ENCODE measurements around the gene SLIT1.

The SLIT1 gene

DNA sequence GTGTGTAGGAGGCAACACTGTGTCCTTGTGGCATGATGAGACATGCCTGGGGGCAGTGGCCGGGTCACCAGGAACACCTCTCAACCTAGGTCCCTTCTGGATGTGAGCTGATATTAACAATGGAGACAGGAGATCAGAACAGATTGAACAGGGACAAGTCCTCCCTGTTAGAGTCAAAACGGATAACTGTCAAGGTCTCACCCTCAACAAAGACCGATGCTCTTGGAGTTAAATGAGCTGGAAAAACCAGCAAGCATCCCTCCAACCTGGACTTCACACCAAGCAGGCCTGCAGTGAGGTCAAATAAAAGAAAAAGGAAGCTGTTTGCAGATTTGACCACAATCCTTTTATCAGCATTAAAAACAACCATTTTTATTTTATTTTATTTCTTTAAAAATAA lies 49.0 kb downstream of the SLIT1 start:
- H3K4me3 ChIP-seq (ENCODE audit: low read depth in 1 of 5, low read length in 5 of 5): no peak overlapping the region
- no peak overlapping the region for H3K9ac ChIP-seq (ENCODE audit: low read length in 5 of 5)
- no peaks in the 10 kb centered on the region for H3K9me3 ChIP-seq (ENCODE audit: control insufficient read depth in 5 of 5, low read length in 5 of 5)
- H3K27ac ChIP-seq (ENCODE audit: low read depth, low read length): no peak overlapping the region
- H3K4me1 ChIP-seq (ENCODE audit: control insufficient read depth in 5 of 5, insufficient read depth in 5 of 5, low read length in 5 of 5): no peaks in the 10 kb centered on the region
- no peaks in the 10 kb centered on the region for H3K36me3 ChIP-seq (ENCODE audit: control insufficient read depth in 5 of 5, insufficient read depth in 5 of 5, low read length in 5 of 5)
- H3K27me3 ChIP-seq (ENCODE audit: control insufficient read depth in 5 of 5, insufficient read depth in 4 of 5, low read length in 5 of 5): peaks cover 3 to 12% (median 11%) of the 10 kb centered on the region in 5 donors

DNA sequence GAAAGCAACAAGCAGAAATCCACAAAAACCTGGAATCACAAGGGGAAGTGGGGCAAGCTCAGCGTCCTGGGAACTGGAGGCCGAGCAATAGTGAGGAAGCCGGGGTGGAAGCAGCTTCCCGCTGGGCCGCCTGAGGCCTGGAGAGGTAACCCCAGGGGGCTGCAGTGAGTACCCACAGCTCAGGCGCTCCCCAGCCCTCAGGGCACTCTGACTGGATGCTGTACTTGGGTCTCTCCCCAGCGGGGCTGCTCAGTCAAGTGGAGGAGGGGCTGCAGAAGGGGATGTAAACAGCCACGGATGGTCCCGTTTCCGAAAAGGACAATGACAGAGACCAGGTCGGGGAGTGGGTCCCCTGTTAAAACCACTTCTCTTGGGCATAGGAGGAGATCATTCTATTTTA lies 50.3 kb downstream of the SLIT1 start:
- H3K27me3 ChIP-seq (ENCODE audit: control insufficient read depth in 5 of 5, insufficient read depth in 4 of 5, low read length in 5 of 5): peaks cover under 1 to 7% (median 4%) of the 10 kb centered on the region in 5 donors
- no peaks in the 10 kb centered on the region for H3K4me1 ChIP-seq (ENCODE audit: control insufficient read depth in 5 of 5, insufficient read depth in 5 of 5, low read length in 5 of 5)
- no peaks in the 10 kb centered on the region for H3K36me3 ChIP-seq (ENCODE audit: control insufficient read depth in 5 of 5, insufficient read depth in 5 of 5, low read length in 5 of 5)
- no peak overlapping the region for H3K4me3 ChIP-seq (ENCODE audit: low read depth in 1 of 5, low read length in 5 of 5)
- H3K9ac ChIP-seq (ENCODE audit: low read length in 5 of 5): no peak overlapping the region
- H3K27ac ChIP-seq (ENCODE audit: low read depth, low read length): no peak overlapping the region
- no peaks in the 10 kb centered on the region for H3K9me3 ChIP-seq (ENCODE audit: control insufficient read depth in 5 of 5, low read length in 5 of 5)

DNA sequence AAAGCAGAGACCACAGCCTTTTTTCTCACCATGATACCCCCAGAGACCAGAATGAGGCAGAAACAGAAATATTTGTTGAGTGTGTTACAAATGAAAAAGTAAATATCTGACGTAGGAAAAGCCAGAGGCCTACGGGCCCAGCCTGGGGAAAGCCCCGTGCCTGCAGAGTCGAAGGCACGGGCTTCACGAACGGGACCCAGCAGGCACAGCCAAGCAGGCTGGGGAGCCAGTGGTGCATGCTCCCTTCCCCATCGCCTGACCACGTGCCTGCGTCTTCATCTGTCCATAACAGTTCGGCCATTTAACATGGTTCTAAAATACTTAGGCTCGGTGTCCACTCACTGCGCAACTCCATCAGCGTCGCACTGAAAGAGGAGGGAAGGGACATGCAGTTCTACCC lies 50.8 kb downstream of the SLIT1 start:
- Histone ChIP-seq H3K9ac (ENCODE audit: low read length in 5 of 5) (no peak overlapping the region), H3K27ac (ENCODE audit: low read depth, low read length) (no peak overlapping the region), H3K4me1 (ENCODE audit: control insufficient read depth in 5 of 5, insufficient read depth in 5 of 5, low read length in 5 of 5) (no peaks in the 10 kb centered on the region), H3K4me3 (ENCODE audit: low read depth in 1 of 5, low read length in 5 of 5) (no peak overlapping the region), H3K36me3 (ENCODE audit: control insufficient read depth in 5 of 5, insufficient read depth in 5 of 5, low read length in 5 of 5) (no peaks in the 10 kb centered on the region), H3K27me3 (ENCODE audit: control insufficient read depth in 5 of 5, insufficient read depth in 4 of 5, low read length in 5 of 5) (peaks cover 0 to 5% (median under 1%) of the 10 kb centered on the region in 5 donors), H3K9me3 (ENCODE audit: control insufficient read depth in 5 of 5, low read length in 5 of 5) (no peaks in the 10 kb centered on the region)

DNA sequence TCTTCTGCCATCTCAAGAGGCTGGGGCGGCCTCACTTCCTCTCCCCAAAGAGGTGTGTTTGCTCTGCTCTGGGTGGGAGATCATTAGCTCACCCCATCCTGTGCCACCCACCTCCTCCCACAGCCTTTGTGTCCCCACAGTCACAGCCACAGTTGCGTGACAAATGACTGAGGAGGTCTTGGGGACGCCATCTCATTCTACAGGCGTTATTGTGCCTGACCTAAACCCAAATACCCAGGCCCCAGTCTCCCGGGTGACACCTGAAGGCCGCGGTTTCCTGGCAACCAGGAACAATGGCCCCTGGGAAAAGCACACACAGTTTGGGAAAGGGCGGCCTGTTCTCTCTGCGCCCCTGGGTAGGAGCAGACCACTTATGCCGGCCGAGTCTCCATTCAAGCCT lies 51.6 kb downstream of the SLIT1 start:
- no peak overlapping the region for H3K9ac ChIP-seq (ENCODE audit: low read length in 5 of 5)
- H3K36me3 ChIP-seq (ENCODE audit: control insufficient read depth in 5 of 5, insufficient read depth in 5 of 5, low read length in 5 of 5): no peaks in the 10 kb centered on the region
- H3K4me1 ChIP-seq (ENCODE audit: control insufficient read depth in 5 of 5, insufficient read depth in 5 of 5, low read length in 5 of 5): no peaks in the 10 kb centered on the region
- H3K27ac ChIP-seq (ENCODE audit: low read depth, low read length): no peak overlapping the region
- H3K27me3 ChIP-seq (ENCODE audit: control insufficient read depth in 5 of 5, insufficient read depth in 4 of 5, low read length in 5 of 5): peaks cover 0 to 8% (median 5%) of the 10 kb centered on the region in 5 donors
- H3K4me3 ChIP-seq (ENCODE audit: low read depth in 1 of 5, low read length in 5 of 5): no peak overlapping the region
- no peaks in the 10 kb centered on the region for H3K9me3 ChIP-seq (ENCODE audit: control insufficient read depth in 5 of 5, low read length in 5 of 5)

DNA sequence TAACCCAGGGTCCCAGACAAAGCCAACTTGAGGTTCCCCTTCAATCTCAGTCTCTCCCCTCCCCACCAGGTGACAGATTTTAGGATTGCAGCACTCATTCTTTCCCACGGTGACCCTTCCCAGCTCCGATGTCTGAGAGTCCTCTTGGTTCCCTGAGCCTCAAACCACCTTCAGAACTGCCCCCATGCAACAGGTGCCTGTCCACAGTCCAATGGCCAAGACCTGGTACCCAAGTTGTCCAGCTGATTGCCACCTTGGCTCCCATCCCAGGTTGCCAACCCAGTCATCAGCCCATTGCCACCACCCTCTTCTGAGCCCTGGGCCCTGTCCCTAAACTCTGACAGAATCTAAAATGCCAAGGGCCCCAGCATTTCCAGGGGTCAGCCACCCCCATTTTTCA lies 53.5 kb downstream of the SLIT1 start:
- Histone ChIP-seq H3K27me3 (ENCODE audit: control insufficient read depth in 5 of 5, insufficient read depth in 4 of 5, low read length in 5 of 5) (peaks cover 0 to 8% (median 5%) of the 10 kb centered on the region in 5 donors), H3K9ac (ENCODE audit: low read length in 5 of 5) (no peak overlapping the region)

DNA sequence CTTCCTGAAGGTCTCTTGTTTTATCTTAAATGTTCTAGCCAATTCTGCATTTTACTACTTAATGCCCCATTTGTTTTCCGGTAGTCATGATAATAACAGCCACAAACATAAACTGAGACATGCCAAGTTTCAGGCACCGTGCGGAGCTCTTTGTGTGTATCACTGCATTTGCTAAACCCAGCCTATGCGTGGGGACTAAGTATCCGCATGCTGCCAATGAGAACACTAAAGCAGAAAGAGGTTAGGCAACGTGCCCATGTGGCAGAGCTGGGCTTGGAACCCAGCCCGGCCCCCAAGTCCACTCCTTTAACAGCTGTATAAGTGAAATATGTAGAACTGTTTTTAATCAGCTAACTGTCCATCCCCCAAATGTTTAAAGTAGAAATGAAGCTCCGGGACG lies 54.1 kb downstream of the SLIT1 start:
- Histone ChIP-seq H3K9me3 (ENCODE audit: control insufficient read depth in 5 of 5, low read length in 5 of 5) (no peaks in the 10 kb centered on the region), H3K4me1 (ENCODE audit: control insufficient read depth in 5 of 5, insufficient read depth in 5 of 5, low read length in 5 of 5) (no peaks in the 10 kb centered on the region), H3K9ac (ENCODE audit: low read length in 5 of 5) (no peak overlapping the region), H3K4me3 (ENCODE audit: low read depth in 1 of 5, low read length in 5 of 5) (no peak overlapping the region), H3K27ac (ENCODE audit: low read depth, low read length) (no peak overlapping the region), H3K27me3 (ENCODE audit: control insufficient read depth in 5 of 5, insufficient read depth in 4 of 5, low read length in 5 of 5) (peaks cover 0 to 8% (median 5%) of the 10 kb centered on the region in 5 donors), H3K36me3 (ENCODE audit: control insufficient read depth in 5 of 5, insufficient read depth in 5 of 5, low read length in 5 of 5) (no peaks in the 10 kb centered on the region)

More for the DNA sequence above, 53.5 kb downstream of the SLIT1 start:
- H3K36me3 ChIP-seq (ENCODE audit: control insufficient read depth in 5 of 5, insufficient read depth in 5 of 5, low read length in 5 of 5): no peaks in the 10 kb centered on the region
- no peak overlapping the region for H3K4me3 ChIP-seq (ENCODE audit: low read depth in 1 of 5, low read length in 5 of 5)
- no peaks in the 10 kb centered on the region for H3K9me3 ChIP-seq (ENCODE audit: control insufficient read depth in 5 of 5, low read length in 5 of 5)
- H3K4me1 ChIP-seq (ENCODE audit: control insufficient read depth in 5 of 5, insufficient read depth in 5 of 5, low read length in 5 of 5): no peaks in the 10 kb centered on the region
- no peak overlapping the region for H3K27ac ChIP-seq (ENCODE audit: low read depth, low read length)

DNA sequence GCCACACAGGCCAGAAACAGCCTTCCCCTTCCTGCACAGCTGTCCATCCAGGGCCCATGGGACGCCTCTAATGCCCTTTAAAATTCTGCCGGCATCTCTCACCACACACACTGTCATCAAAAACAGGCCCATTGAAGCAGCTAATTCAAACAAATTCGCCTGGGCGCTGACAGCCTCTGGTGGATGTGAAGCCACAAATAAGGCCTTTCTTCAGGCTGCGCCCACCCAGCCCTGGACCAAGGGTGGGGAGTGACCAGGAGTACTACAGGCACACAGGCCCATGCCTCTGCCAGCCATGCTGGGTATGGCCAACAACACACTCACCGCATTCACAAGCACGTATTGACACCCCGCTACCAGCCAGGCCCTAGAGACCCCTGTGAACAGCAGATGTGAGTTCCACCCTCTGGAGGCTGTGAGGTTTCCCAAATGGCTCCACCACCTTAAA lies 54.6 kb downstream of the SLIT1 start:
- H3K4me3 ChIP-seq (ENCODE audit: low read depth in 1 of 5, low read length in 5 of 5): no peak overlapping the region
- H3K27ac ChIP-seq (ENCODE audit: low read depth, low read length): no peak overlapping the region
- no peak overlapping the region for H3K9ac ChIP-seq (ENCODE audit: low read length in 5 of 5)
- no peaks in the 10 kb centered on the region for H3K4me1 ChIP-seq (ENCODE audit: control insufficient read depth in 5 of 5, insufficient read depth in 5 of 5, low read length in 5 of 5)
- peaks cover 0 to 8% (median 5%) of the 10 kb centered on the region in 5 donors for H3K27me3 ChIP-seq (ENCODE audit: control insufficient read depth in 5 of 5, insufficient read depth in 4 of 5, low read length in 5 of 5)
- H3K36me3 ChIP-seq (ENCODE audit: control insufficient read depth in 5 of 5, insufficient read depth in 5 of 5, low read length in 5 of 5): no peaks in the 10 kb centered on the region
- H3K9me3 ChIP-seq (ENCODE audit: control insufficient read depth in 5 of 5, low read length in 5 of 5): no peaks in the 10 kb centered on the region

DNA sequence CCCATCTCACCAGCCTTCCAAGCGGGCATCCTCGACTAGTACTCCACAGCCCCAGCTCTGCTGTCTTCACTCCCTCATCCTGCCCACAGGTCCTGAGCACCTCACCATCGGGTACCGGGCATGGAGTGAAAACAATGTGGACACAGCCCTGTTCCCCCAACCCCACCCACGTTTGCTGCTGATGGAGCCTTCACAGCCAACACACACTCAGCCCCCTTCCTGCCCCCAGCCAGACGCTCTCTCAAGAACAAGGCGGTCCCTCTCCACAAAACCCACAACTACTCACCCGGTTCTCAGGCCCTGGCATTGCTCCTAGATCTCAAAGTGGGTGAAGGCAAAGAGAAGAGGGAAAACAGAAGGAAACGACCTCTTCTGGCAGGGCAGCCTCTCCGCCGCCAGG lies 56.1 kb downstream of the SLIT1 start:
- H3K4me1 ChIP-seq (ENCODE audit: control insufficient read depth in 5 of 5, insufficient read depth in 5 of 5, low read length in 5 of 5): no peaks in the 10 kb centered on the region
- H3K36me3 ChIP-seq (ENCODE audit: control insufficient read depth in 5 of 5, insufficient read depth in 5 of 5, low read length in 5 of 5): no peaks in the 10 kb centered on the region
- H3K9ac ChIP-seq (ENCODE audit: low read length in 5 of 5): no peak overlapping the region
- no peak overlapping the region for H3K27ac ChIP-seq (ENCODE audit: low read depth, low read length)
- no peak overlapping the region for H3K4me3 ChIP-seq (ENCODE audit: low read depth in 1 of 5, low read length in 5 of 5)
- H3K9me3 ChIP-seq (ENCODE audit: control insufficient read depth in 5 of 5, low read length in 5 of 5): no peaks in the 10 kb centered on the region
- peaks cover 0 to 8% (median 5%) of the 10 kb centered on the region in 5 donors for H3K27me3 ChIP-seq (ENCODE audit: control insufficient read depth in 5 of 5, insufficient read depth in 4 of 5, low read length in 5 of 5)

DNA sequence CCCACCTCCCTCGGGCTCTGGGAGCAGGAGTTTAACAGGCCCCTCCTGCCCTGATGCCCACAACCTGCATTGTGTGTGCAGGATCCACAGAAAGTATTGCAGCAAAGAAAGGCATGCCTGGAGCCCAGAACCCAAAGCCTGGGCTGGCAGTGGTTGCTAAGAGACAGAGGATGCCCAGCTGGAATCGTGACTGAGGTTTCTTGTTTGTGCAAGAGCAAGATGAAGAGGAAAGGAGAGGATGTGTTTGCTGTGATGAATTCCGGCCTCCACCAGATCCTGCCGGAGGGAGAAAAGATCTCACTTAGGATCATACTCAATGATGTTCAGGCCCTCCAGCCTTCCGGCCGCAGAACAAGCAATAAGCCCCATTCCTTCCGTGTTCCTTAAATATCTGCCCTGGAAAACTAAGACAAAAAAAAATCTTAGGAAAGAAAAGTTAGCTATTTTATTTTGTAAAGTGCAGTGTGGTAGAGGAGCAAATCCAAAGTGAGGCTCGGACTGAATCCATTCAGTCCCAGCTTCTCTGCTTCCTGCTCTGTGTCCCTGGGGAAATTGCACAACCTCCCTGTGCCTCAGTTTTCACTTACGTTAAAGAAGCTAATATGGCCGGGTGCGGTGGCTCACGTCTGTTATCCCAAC lies 57.1 kb downstream of the SLIT1 start:
- Histone ChIP-seq H3K36me3 (ENCODE audit: control insufficient read depth in 5 of 5, insufficient read depth in 5 of 5, low read length in 5 of 5) (no peaks in the 10 kb centered on the region), H3K4me1 (ENCODE audit: control insufficient read depth in 5 of 5, insufficient read depth in 5 of 5, low read length in 5 of 5) (no peaks in the 10 kb centered on the region), H3K9ac (ENCODE audit: low read length in 5 of 5) (no peak overlapping the region), H3K27ac (ENCODE audit: low read depth, low read length) (no peak overlapping the region), H3K9me3 (ENCODE audit: control insufficient read depth in 5 of 5, low read length in 5 of 5) (no peaks in the 10 kb centered on the region), H3K4me3 (ENCODE audit: low read depth in 1 of 5, low read length in 5 of 5) (no peak overlapping the region), H3K27me3 (ENCODE audit: control insufficient read depth in 5 of 5, insufficient read depth in 4 of 5, low read length in 5 of 5) (peaks cover 3 to 8% (median 5%) of the 10 kb centered on the region in 5 donors)

DNA sequence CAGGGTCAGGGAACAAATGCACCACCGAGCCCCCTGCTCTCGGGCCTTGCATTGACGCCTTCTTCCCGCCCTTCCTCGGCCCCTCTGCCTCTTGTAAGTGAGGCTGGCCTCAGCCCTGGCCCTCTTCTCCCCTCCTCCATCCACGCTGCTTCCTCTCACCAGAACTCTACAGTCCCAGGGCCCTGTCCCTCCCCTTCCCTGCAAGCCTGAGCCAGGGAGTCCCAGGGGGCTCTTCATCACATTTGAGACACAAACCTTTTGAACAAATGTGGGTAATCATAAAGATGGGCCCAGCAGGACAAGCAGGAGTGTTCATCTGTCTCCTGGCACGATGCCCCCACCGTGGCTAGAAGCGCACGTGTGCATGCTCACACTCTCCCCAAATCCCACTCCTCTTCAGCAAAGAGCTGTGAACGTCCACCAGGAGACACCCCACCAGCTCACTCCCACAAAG lies 57.7 kb downstream of the SLIT1 start:
- no peaks in the 10 kb centered on the region for H3K9me3 ChIP-seq (ENCODE audit: control insufficient read depth in 5 of 5, low read length in 5 of 5)
- H3K4me3 ChIP-seq (ENCODE audit: low read depth in 1 of 5, low read length in 5 of 5): no peak overlapping the region
- H3K4me1 ChIP-seq (ENCODE audit: control insufficient read depth in 5 of 5, insufficient read depth in 5 of 5, low read length in 5 of 5): no peaks in the 10 kb centered on the region
- no peaks in the 10 kb centered on the region for H3K36me3 ChIP-seq (ENCODE audit: control insufficient read depth in 5 of 5, insufficient read depth in 5 of 5, low read length in 5 of 5)
- no peak overlapping the region for H3K27ac ChIP-seq (ENCODE audit: low read depth, low read length)
- no peak overlapping the region for H3K9ac ChIP-seq (ENCODE audit: low read length in 5 of 5)
- H3K27me3 ChIP-seq (ENCODE audit: control insufficient read depth in 5 of 5, insufficient read depth in 4 of 5, low read length in 5 of 5): peaks cover 3 to 8% (median 5%) of the 10 kb centered on the region in 5 donors

Data from subcutaneous abdominal adipose tissue (tissue), 5 donors.